ENCODE results near the gene ZDHHC14.

DNA sequence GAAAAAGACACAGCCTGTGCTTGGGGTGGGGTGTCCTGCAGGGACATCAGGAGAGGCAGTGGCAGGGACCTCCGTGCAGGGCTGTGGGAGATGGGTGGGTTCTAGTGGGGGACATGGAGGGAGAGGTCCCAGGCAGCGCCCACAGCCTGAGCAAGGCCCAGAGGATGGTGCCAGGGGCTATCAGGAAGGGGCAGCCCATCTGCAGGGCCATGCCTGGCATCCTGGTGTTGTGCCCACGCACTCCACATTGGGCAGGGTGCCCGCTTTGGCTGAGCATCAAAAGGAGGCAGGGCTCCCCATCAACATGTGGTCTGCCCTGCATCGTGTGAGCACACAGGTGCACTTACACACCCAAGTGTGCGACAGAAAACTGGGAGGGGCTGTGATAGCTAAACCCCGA is 257.8 kb downstream of the ZDHHC14 start:
- TF ChIP-seq, protein P1, sequence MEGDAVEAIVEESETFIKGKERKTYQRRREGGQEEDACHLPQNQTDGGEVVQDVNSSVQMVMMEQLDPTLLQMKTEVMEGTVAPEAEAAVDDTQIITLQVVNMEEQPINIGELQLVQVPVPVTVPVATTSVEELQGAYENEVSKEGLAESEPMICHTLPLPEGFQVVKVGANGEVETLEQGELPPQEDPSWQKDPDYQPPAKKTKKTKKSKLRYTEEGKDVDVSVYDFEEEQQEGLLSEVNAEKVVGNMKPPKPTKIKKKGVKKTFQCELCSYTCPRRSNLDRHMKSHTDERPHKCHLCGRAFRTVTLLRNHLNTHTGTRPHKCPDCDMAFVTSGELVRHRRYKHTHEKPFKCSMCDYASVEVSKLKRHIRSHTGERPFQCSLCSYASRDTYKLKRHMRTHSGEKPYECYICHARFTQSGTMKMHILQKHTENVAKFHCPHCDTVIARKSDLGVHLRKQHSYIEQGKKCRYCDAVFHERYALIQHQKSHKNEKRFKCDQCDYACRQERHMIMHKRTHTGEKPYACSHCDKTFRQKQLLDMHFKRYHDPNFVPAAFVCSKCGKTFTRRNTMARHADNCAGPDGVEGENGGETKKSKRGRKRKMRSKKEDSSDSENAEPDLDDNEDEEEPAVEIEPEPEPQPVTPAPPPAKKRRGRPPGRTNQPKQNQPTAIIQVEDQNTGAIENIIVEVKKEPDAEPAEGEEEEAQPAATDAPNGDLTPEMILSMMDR (conservative IDR thresholded peaks at IDR 0.05; ENCODE audit: low read depth, low read length) = no peak
- no peak for TF ChIP-seq EZH2 (IDR thresholded peaks at IDR 0.05; ENCODE audit: borderline replicate concordance, low read depth, low read length, poor library complexity, severe bottlenecking)

All from A673 (cell line).